HG03469 (cell line): Measurements from ENCODE around the gene ZBTB11.
"Not testable (repeated sequence)": the region's sequence is repeated elsewhere in the genome, so short reads cannot be mapped to it uniquely, and the experiment has no call there.

ENCODE experiments used
- ATAC-seq: cut with Tn5 transposase; IDR thresholded peaks from one replicate; pipeline ENCODE4 v1.9.1; 2021; ENCODE audit warnings: mild to moderate bottlenecking, moderate library complexity, moderate number of reproducible peaks; ENCODE audit not compliant: unreplicated experiment

The ZBTB11 gene

DNA sequence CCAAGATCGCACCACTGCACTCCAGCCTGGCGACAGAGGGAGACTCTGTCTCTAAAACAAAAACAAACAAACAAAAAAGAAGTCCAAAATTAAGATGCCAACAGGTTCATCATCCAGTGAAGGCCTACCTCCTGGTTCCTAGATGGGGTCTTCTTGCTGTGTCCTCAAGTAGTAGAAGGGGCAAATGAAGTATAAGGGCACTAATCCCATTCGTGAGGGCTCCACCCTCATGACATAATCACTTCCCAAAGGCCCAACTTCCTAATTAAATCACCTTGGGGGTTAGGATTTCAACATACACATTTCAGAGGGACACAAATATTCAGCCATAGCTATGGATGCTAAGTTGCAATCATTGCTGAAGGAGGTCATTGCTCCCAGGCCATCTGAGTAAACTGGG, 57.2 kb downstream of the ZBTB11 start:
- no peak for ATAC-seq

DNA sequence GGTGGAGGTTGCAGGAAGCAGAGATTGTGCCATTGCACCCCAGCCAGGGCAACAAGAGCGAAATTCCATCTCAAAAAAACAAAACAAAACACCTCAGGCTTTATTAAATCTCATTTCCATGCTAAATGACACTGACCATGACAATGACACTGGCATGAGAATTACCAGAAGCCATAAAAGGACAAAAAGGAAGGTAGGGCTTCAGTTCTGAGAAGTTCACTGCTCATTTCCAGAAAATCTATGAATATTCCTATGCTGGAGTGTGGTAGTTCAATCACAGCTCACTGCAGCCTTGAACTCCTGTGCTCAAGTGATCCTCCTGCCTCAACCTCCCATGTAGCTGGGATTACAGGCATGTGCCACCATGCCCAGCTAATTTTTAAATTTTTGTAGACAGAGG, 58.2 kb downstream of the ZBTB11 start:
- ATAC-seq = no peak

DNA sequence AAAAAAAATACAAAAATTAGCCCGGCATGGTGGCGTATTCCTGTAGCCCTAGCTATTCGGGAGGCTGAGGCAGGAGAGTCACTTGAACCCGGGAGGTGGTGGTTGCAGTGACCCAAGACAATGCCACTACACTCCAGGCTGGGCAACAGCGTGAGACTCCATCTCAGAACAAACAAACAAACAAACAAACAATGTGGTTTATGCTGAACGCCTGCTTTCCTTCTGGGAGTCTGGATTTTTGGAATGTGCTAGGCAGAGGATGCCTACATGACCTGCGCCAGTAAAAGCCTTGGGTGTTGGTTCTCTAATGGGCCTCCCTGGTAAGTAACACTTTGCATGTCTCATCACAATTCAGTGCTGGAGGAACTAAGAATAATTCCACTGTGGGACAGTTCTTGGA, 59.5 kb downstream of the ZBTB11 start:
- no peak for ATAC-seq

DNA sequence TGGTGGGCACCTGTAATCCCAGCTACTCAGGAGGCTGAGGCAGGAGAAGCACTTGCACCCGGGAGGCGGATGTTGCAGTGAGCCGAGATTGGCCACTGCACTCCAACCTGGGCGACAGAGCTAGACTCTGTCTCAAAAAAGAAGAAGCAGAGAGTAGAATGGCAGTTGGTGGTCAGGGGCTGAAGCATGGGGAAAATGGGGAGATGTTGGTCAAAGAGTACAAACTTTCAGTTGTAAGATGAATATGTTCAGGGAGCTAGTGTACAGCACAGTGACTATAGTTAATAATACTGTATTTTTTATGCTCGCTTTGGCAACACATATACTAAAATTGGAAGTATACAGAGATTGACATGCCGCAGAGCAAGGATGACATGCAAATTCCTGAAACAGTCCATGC, 61.4 kb downstream of the ZBTB11 start:
- no peak for ATAC-seq

DNA sequence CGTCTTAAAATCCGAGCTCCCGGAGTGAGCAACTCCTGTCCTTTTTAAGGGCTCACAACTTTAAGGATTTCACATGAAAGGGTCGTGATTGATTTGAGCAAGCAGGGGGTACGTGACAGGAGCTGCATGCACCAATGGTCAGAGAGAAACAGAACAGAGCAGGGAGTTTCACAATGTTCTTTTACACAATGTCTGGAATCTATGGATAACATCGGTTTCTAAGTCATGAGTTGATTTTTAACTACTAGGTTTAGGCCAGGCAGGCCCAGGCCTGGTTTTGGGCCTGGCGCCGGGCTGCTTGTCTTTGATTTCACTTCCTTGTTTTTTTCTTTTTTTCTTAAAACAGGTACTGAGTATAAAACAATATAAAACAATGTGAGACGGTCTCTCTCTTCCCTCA, 63.9 kb downstream of the ZBTB11 start:
- not testable (repeated sequence) for ATAC-seq

DNA sequence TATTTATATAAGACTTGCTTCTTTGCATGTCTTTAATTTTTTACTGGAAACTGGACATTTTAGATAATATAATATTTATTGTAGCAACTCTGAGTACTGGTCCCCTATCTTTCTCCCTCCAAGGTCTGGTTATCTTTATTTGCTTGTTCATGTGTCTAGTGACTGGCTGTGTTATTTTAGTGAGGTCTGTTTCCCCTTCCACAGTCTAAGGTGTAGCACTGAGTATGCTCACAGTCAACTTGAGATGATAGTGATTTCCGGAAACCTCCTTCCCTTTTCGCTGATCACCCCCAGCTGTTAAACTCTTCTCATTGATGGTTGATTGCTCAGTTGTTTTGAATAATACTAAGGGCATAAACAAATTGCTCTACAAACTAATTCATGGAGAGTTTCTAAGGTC, 65.9 kb downstream of the ZBTB11 start:
- ATAC-seq = peak; percentile 46

DNA sequence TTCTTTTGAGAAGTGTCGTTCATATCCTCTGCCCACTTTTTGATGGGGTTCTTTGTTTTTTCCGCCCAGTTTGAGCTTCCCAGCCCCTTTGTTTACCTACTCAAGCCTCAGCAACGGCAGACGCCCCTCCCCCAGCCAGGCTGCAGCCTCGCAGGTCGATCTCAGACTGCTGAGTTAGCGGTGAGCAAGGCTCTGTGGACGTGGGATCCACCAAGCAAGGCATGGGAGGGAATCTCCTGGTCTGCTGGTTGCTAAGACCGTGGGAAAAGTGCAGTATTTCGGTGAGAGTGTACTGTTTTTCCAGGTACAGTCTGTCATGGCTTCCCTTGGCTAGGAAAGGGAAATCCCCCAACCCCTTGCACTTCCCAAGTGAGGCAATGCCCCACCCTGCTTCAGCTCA, 71.5 kb downstream of the ZBTB11 start:
- not testable (repeated sequence) for ATAC-seq

DNA sequence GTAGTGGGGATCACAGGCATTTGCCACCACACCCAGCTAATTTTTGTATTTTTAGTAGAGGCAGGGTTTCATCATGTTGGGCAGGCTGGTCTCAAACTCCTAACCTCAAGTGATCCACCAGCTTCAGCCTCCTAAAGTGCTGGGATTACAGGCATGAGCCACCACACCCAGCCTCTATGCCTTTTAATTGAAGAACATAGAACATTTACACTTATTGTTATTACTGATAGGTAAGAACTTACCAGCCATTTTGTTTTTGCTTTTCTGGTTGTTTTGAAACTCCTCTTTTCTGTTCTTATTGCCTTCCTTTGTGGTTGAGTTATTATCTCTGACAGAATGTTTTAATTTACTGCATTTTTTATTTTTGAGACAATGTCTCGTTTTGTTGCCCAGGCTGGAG, 73.7 kb downstream of the ZBTB11 start:
- no peak for ATAC-seq

DNA sequence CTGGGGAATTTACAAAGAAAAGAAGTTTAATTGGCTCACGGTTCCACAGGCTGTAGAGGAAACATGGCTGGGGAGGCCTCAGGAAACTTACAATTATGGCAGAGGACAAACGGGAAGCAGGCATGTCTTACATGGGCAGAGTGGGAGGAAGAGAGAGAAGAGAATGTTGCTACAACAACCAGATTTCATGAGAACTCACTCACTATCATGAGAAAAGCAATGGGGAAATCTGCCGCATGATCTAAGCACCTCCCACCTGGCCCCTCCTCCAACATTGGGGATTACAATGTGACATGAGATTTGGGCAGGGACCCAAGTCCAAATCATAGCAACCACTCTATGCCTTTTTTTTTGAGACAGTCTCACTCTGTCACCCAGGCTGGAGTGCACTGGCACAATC, 74.2 kb downstream of the ZBTB11 start:
- no peak for ATAC-seq
